IPS DF 4.7 (cell line): ENCODE measurements around the gene CAMSAP3.
"Not testable (repeated sequence)": the region's sequence is repeated elsewhere in the genome, so short reads cannot be mapped to it uniquely, and the experiment has no call there.

Source experiments
- DNase-seq: peaks from one replicate; pipeline ENCODE4 v3.0.0-alpha.2; 2013; ENCODE audit warnings: low spot score; ENCODE audit errors: extremely low read depth

CAMSAP3 gene

GRCh38 chr19:7632340-7633203 is 36.9 kb downstream of the CAMSAP3 start:
- no peak for DNase-seq

GRCh38 chr19:7633698-7634097 is 38.0 kb downstream of the CAMSAP3 start, which contains the start of gene PCP2:
TSS of gene PCP2 (minus strand) at chr19:7633719. CDS start at chr19:7633457, 262 bp downstream.
- DNase-seq, result no peak

DNA sequence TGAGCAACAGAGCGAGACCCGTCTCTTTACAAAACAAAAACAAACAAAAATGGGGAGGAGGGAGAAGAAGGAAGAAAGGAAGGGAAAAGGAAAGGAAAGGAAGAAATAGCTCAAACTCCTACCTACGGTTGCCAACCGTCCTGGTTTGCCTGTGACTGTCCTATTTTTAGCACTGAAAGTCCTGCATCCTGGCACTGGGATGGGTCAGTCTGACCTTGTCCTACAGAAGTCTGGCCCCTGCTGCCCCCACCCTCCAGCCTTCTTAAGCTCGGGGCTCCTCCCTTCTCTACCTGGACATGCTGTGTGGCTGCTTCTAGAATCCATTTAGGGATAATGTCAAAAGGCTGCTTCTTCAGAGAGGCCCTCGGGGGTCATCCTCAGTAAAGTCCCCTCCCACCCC is 40.0 kb downstream of the CAMSAP3 start:
- DNase-seq, result no peak

DNA sequence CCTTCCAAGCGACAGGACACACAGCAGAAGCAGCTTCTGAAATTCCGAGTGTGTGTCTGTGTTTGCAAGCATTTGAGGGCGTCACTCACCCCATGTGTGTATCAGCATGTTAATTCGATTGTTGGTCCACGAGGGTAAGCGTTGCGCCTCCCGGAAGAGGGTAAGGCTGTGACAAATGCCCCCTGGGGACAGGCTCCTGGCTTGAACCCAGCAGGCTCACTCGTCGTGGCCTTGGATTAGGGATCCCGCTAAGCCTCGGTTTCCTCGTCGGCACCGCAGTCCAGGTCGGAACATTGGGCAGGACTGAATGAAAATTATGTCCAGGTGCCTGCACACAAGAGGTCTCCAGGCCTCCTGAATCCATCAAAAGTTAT is 40.6 kb downstream of the CAMSAP3 start:
- no peak for DNase-seq

GRCh38 chr19:7636691-7637373 is 41.2 kb downstream of the CAMSAP3 start, which contains the start of gene STXBP2:
TSS of gene STXBP2 (plus strand) at chr19:7637110. CDS start at chr19:7637150, 40 bp downstream.
- no peak for DNase-seq

DNA sequence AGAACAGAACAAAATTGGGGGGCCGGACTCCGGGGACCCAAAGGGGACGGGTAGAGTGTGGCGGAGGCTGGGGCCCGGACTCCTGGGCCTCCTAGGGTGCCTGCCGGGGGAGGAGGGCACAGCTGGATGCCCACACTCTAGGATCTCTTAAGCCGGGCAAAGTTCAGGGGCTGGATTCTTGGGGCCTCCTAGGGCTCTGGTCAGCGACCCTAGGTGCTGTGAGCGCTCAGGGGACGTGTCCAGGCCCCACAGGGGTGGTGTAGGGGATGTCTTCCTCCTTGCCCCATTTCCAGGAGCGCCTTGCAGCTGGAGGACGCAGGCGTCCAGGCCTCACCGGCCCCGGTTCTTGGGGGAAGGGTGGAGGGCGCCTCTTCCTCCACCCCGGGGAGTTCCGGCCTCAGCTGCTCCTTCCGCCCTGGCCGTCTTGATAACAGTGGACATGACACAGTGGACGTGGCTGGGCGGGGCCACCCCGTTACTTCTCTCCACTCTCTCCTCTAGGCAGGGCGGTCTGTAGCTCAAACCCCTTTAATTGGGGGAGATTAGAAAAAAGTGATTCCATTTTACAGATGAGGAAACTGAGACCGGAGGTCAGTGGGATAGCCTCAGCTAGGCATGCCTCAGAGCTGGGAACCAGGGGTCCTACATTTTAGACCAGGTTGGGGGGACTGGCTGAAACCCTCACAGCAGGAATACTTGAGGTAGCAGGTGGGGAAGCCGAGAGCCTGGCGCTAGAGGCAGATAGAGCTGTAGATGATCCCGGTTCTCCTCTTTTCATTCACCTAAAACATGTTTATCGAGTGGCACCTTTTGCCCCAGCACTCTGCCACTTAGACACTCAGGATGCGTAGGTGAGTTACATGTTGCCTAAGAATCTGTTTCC is 42.0 kb downstream of the CAMSAP3 start:
- no peak for DNase-seq

DNA sequence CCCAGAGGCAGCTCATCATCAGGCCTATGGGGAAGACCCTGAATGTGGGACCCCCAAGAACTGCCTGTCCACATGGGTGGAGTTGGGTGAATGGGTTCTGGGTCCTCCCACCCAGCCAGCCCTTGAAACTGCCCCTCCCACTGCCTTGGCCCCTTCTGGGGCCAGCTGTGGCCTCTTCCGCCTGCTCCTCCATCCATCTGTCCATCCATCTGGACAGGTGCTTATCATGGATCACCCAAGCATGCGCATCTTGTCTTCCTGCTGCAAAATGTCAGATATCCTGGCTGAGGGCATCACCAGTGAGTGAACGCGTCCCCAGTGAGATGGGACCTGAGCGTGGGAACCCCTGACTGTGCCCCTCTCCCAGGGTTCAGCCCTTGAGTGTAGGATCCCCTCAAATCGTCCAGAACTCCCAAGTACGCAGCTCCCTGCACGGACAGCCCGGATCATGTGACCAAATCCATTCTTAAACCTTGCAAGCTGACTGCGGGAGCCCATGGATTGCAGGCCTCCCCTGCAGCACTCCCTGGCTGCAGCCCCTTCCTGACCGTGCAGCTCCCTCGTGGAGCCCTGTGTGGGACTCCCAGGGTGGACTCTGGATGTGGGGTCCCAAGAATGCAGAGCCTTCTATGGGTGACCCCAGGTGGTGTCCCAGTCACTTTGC is 43.3 kb downstream of the CAMSAP3 start:
- no peak for DNase-seq

DNA sequence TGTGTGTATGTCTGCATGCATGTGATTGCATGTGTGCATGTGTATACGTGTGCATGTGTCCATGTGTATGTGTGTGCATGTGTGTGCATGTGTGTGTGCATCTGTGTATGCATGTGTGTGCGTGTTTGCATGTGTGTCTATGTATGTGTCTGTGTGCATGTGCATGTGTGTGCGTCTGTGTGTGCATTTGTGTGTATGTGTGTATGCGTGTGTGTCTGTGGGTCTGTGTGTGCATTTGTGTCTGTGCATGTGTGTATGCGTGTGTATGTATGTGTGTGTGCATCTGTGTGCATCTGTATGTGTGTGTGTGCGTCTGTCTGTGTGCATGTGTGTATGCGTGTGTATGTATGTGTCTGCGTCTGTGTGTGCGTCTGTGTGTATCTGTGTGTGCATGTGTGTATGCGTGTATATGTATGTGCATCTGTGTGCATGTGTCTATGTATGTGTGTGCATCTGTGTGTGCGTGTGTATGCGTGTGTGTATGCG is 44.2 kb downstream of the CAMSAP3 start:
- DNase-seq, result no peak

DNA sequence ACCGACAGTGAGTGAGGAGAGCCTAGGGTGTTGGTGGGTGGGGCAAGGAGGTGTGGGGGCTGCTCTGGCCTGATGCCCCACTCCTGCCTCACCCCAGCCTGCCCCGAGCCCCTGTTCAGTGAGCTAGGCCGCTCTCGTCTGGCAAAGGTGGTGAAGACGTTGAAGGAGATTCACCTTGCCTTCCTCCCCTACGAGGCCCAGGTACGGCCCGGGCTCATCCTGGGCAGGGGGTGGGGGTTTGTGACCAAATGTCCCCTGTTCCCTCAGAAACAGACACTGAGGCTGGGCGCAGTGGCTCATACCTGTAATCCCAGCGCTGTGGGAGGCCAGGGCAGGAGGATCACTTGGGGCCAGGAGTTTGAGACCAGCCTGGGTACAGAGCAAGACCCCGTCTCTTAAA is 45.1 kb downstream of the CAMSAP3 start:
- no peak for DNase-seq

GRCh38 chr19:7641290-7642276 is 45.9 kb downstream of the CAMSAP3 start:
- no peak for DNase-seq

DNA sequence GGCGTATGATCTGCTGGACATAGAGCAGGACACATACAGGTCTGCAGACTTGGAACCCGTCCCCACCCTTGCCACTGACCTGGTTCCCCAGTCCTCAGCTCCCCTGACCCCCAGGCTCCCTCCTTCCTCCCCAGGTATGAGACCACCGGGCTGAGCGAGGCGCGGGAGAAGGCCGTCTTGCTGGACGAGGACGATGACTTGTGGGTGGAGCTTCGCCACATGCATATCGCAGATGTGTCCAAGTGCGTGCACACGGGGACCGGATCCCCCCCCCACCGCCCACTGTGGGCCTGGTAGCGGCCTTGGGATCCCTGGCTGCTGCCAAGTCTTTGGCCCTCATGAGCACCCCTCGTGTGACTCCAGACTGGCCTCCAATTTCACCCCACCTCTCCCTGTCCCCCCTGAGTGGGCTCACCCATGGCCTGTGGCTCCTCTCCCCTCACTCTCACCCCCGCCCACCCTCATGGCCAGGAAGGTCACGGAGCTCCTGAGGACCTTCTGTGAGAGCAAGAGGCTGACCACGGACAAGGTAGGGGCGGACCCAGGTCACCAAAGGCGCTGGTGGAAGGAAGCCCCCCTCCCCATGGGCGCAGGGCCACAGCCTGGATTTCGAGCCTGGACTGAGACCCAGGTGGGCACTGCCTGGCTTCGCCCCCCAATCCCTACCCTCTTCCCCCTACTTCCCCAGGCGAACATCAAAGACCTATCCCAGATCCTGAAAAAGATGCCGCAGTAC is 46.8 kb downstream of the CAMSAP3 start:
- no peak for DNase-seq

DNA sequence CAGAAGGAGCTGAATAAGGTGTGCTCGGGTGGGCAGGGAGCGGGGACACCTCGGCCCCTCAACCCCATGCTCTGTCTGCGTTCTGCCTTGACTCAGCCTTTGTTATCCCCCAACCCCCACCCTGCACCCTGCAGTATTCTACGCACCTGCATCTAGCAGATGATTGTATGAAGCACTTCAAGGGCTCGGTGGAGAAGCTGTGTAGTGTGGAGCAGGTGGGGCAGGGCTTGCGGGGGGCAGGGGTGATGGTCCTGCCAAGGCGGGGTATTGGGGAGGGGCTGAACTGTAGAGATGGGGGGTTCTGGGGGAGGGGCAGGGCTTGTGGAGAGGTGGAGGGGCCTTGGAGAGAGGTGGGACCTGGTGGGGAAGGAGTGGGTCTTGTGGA is 47.4 kb downstream of the CAMSAP3 start:
- DNase-seq, result no peak

DNA sequence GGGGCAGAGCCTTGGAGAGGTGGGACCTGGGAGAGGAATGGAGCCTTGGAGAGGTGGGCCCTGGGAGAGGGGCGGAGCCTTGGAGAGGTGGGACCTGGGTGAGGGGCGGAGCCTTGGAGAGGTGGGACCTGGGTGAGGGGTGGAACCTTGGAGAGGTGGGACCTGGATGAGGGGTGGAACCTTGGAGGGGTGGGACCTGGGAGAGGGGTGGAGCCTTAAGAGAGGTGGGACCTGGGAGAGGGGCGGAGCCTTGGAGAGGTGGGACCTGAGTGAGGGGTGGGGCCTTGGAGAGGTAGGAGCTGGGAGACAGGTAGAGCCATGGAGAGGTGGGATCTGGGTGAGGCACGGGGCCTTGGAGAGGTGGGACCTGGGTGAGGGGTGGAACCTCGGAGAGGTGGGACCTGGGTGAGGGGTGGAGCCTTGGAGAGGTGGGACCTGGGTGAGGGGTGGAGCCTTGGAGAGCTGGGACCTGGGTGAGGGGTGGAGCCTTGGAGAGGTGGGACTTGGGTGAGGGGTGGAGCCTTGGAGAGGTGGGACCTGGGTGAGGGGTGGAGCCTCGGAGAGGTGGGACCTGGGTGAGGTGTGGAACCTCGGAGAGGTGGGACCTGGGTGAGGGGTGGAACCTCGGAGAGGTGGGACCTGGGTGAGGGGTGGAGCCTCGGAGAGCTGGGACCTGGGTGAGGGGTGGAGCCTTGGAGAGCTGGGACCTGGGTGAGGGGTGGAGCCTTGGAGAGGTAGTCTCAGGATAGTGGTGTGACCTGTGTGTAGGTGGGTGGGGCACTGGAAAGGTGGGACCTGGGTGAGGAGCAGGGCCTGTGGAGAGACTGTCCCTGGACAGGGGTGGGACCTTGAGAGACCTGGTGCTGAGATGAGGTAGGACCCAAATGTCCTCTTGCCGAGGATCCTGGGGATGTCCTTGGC is 48.2 kb downstream of the CAMSAP3 start:
- DNase-seq, result not testable (repeated sequence)

DNA sequence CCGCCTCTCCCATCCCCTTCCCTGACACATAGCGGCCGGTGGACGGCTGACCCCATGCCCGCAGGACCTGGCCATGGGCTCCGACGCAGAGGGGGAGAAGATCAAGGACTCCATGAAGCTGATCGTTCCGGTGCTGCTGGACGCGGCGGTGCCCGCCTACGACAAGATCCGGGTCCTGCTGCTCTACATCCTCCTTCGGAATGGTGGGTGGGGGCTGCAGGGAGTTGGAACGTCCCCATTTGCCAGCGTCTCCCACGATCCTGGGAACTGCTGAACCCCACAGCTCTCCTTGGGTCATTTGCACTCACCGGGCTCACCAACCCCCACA is 48.9 kb downstream of the CAMSAP3 start:
- DNase-seq, result no peak

DNA sequence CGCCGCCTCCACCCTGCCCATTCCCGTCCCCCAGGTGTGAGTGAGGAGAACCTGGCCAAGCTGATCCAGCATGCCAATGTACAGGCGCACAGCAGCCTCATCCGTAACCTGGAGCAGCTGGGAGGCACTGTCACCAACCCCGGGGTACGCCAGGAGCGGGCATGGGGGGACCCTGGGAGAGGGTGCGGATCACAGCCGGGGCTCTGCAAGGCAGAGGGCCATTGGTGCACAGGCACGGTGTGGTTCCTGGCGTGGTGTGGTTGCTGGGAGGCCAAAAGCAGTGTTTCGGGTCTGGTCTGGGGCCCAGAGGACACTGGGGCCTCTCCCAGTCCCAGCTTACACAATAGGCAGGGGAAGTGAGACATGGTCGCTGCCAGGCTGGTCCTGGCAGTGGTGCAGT is 49.5 kb downstream of the CAMSAP3 start:
- no peak for DNase-seq

DNA sequence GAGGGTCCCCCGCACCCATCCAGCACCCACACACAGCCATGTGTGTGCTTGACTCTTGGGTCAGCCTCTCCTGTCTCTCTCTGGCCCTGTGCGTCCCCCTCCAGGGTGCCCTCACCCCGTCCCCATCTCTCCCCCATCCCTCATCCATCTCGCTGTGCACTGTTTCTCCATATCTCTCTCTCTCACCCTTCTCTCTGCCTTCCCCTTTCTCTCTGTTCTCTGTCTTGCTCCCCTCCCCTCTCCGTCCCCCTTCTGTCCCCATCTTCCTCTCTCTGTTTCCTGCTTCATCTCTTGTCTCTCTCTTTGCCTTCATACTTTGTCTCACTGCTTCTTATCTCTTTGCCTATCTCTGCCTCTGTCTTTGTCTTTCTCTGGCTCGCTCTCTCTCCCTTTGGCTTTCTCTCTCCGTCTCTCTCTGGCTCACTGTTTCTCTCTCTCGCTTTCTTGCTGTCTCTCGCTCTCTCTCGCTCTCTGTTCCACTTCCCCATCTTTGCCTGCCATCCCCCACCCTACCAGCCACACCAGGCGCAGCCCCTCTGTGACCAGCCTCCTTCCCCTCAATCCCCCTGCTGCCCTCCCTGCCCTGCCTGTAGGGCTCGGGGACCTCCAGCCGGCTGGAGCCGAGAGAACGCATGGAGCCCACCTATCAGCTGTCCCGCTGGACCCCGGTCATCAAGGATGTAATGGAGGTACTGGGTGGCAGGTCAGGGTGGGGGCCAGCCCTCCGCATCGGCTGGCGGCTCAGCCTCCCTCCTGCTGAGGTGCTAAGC is 50.2 kb downstream of the CAMSAP3 start:
- DNase-seq, result no peak

GRCh38 chr19:7646426-7646700 is 50.7 kb downstream of the CAMSAP3 start:
- DNase-seq, result no peak

- no peak for DNase-seq
Observed at GRCh38 chr19:7647156-7647555, 51.5 kb downstream of the CAMSAP3 start.
